IMR-90 (cell line): ENCODE measurements around the gene ARHGEF38.

Source experiments
- ELK1 ChIP-seq: fragments of 150-350 bp; IDR thresholded peaks from 2 replicates; pipeline ENCODE4 v1.6.1; 2016; ENCODE audit warnings: low read depth, mild to moderate bottlenecking, low read length, moderate library complexity, borderline replicate concordance
- RAD21 ChIP-seq: IDR thresholded peaks from 2 replicates; pipeline ENCODE4 v1.6.1; 2012; ENCODE audit warnings: low read length, improper control_type of control experiment
- TF ChIP-seq, protein P1 (sequence below): conservative IDR thresholded peaks from 2 replicates; pipeline ENCODE4 v1.5.1; 2012; ENCODE audit warnings: mild to moderate bottlenecking, low read depth, low read length, improper control_type of control experiment

GRCh38 chr4:105591573-105591972 lies 39.2 kb downstream of the ARHGEF38 start:
- TF ChIP-seq RAD21 = no peak
- TF ChIP-seq, protein P1, sequence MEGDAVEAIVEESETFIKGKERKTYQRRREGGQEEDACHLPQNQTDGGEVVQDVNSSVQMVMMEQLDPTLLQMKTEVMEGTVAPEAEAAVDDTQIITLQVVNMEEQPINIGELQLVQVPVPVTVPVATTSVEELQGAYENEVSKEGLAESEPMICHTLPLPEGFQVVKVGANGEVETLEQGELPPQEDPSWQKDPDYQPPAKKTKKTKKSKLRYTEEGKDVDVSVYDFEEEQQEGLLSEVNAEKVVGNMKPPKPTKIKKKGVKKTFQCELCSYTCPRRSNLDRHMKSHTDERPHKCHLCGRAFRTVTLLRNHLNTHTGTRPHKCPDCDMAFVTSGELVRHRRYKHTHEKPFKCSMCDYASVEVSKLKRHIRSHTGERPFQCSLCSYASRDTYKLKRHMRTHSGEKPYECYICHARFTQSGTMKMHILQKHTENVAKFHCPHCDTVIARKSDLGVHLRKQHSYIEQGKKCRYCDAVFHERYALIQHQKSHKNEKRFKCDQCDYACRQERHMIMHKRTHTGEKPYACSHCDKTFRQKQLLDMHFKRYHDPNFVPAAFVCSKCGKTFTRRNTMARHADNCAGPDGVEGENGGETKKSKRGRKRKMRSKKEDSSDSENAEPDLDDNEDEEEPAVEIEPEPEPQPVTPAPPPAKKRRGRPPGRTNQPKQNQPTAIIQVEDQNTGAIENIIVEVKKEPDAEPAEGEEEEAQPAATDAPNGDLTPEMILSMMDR = no peak
- no peak for TF ChIP-seq ELK1
